Measurements from ENCODE around the gene GSTT2B. TPM values are rescaled to one million over a fixed set of nuclear protein-coding genes. Genes with fewer than 3 reads are reported as not detected.
"Not testable (repeated sequence)": the region's sequence is repeated elsewhere in the genome, so short reads cannot be mapped to it uniquely, and the experiment has no call there.

GSTT2B gene
- total RNA-seq, 2 donors from 2014 or later = 3.7 to 4.4 TPM

- not testable (repeated sequence) for H3K36me3 Mint-ChIP-seq (ENCODE audit: low read depth); H3K4me3 Mint-ChIP-seq; H3K9me3 ChIP-seq (ENCODE audit: control insufficient read depth, low read length); H3K27me3 Mint-ChIP-seq (ENCODE audit: insufficient read depth); H3K27me3 ChIP-seq (ENCODE audit: control insufficient read depth, insufficient read depth, low read length, poor library complexity, severe bottlenecking); H3K4me1 Mint-ChIP-seq; H3K27ac ChIP-seq (ENCODE audit: low read depth, low read length); H3K36me3 ChIP-seq (ENCODE audit: control insufficient read depth, insufficient read depth, low read length); H3K9ac ChIP-seq (ENCODE audit: extremely low read depth, low read length, poor library complexity, severe bottlenecking); H3K4me1 ChIP-seq (ENCODE audit: control insufficient read depth, insufficient read depth, low read length); H3K27ac Mint-ChIP-seq; H3K4me3 ChIP-seq (ENCODE audit: low read length); H3K9me3 Mint-ChIP-seq
- 92 to 100% methylated on average over 1 to 2 of the region's 2 CpGs for WGBS, 2 experiments (ENCODE audit: insufficient coverage in 1 of 2, insufficient read length in 1 of 2)
- DNase-seq = peak; percentile 82
These were observed 9.6 kb downstream of the GSTT2B start for GRCh38 chr22:23951383-23951782.

GRCh38 chr22:23949764-23950163, 11.2 kb downstream of the GSTT2B start:
- H3K27ac ChIP-seq (ENCODE audit: low read depth, low read length); H3K9ac ChIP-seq (ENCODE audit: extremely low read depth, low read length, poor library complexity, severe bottlenecking); H3K4me3 ChIP-seq (ENCODE audit: low read length); H3K36me3 Mint-ChIP-seq (ENCODE audit: low read depth); DNase-seq; H3K27ac Mint-ChIP-seq; H3K4me1 ChIP-seq (ENCODE audit: control insufficient read depth, insufficient read depth, low read length); H3K4me3 Mint-ChIP-seq; H3K4me1 Mint-ChIP-seq; H3K9me3 Mint-ChIP-seq; H3K27me3 ChIP-seq (ENCODE audit: control insufficient read depth, insufficient read depth, low read length, poor library complexity, severe bottlenecking); H3K27me3 Mint-ChIP-seq (ENCODE audit: insufficient read depth); H3K36me3 ChIP-seq (ENCODE audit: control insufficient read depth, insufficient read depth, low read length); H3K9me3 ChIP-seq (ENCODE audit: control insufficient read depth, low read length): not testable (repeated sequence)
- WGBS, 2 experiments (ENCODE audit: insufficient coverage in 1 of 2, insufficient read length in 1 of 2) = 89% methylated on average over 12 of the region's 18 CpGs; no CpG with 5 or more reads in 1 of the 2 experiments

GRCh38 chr22:23947391-23947790, 13.6 kb downstream of the GSTT2B start:
- not testable (repeated sequence) for H3K36me3 ChIP-seq (ENCODE audit: control insufficient read depth, insufficient read depth, low read length); H3K27ac ChIP-seq (ENCODE audit: low read depth, low read length); H3K27me3 Mint-ChIP-seq (ENCODE audit: insufficient read depth); H3K9me3 ChIP-seq (ENCODE audit: control insufficient read depth, low read length); H3K27ac Mint-ChIP-seq; DNase-seq; H3K4me1 ChIP-seq (ENCODE audit: control insufficient read depth, insufficient read depth, low read length); H3K4me3 Mint-ChIP-seq; H3K4me1 Mint-ChIP-seq; H3K27me3 ChIP-seq (ENCODE audit: control insufficient read depth, insufficient read depth, low read length, poor library complexity, severe bottlenecking); H3K9ac ChIP-seq (ENCODE audit: extremely low read depth, low read length, poor library complexity, severe bottlenecking); H3K9me3 Mint-ChIP-seq; H3K36me3 Mint-ChIP-seq (ENCODE audit: low read depth); H3K4me3 ChIP-seq (ENCODE audit: low read length)
- 56 to 63% methylated on average over 1 of the region's 3 CpGs for WGBS, 2 experiments (ENCODE audit: insufficient coverage in 1 of 2, insufficient read length in 1 of 2)

GRCh38 chr22:23940166-23940565, 20.8 kb downstream of the GSTT2B start:
- H3K4me3 Mint-ChIP-seq; H3K27ac Mint-ChIP-seq; H3K36me3 ChIP-seq (ENCODE audit: control insufficient read depth, insufficient read depth, low read length); H3K9ac ChIP-seq (ENCODE audit: extremely low read depth, low read length, poor library complexity, severe bottlenecking); H3K9me3 ChIP-seq (ENCODE audit: control insufficient read depth, low read length); H3K36me3 Mint-ChIP-seq (ENCODE audit: low read depth); H3K27me3 Mint-ChIP-seq (ENCODE audit: insufficient read depth); H3K4me3 ChIP-seq (ENCODE audit: low read length); H3K4me1 Mint-ChIP-seq; H3K9me3 Mint-ChIP-seq; DNase-seq; H3K4me1 ChIP-seq (ENCODE audit: control insufficient read depth, insufficient read depth, low read length); H3K27ac ChIP-seq (ENCODE audit: low read depth, low read length); H3K27me3 ChIP-seq (ENCODE audit: control insufficient read depth, insufficient read depth, low read length, poor library complexity, severe bottlenecking): not testable (repeated sequence)
- no CpG with 5 or more reads among the region's 14 CpGs for WGBS, 2 experiments (ENCODE audit: insufficient coverage in 1 of 2, insufficient read length in 1 of 2)

GRCh38 chr22:23939017-23939357, 22.0 kb downstream of the GSTT2B start:
- no peaks in the 10 kb centered on the region for H3K9me3 Mint-ChIP-seq
- no peaks in the 10 kb centered on the region for H3K36me3 ChIP-seq (ENCODE audit: control insufficient read depth, insufficient read depth, low read length)
- no peak overlapping the region for H3K4me3 Mint-ChIP-seq
- no peak overlapping the region for H3K27ac Mint-ChIP-seq
- H3K4me1 Mint-ChIP-seq = no peaks in the 10 kb centered on the region
- no peak overlapping the region for H3K27ac ChIP-seq (ENCODE audit: low read depth, low read length)
- no peaks in the 10 kb centered on the region for H3K36me3 Mint-ChIP-seq (ENCODE audit: low read depth)
- no peaks in the 10 kb centered on the region for H3K27me3 ChIP-seq (ENCODE audit: control insufficient read depth, insufficient read depth, low read length, poor library complexity, severe bottlenecking)
- H3K4me3 ChIP-seq (ENCODE audit: low read length) = no peak overlapping the region
- no peak for TF ChIP-seq CTCF (conservative IDR thresholded peaks at IDR 0.05)
- no peaks in the 10 kb centered on the region for H3K4me1 ChIP-seq (ENCODE audit: control insufficient read depth, insufficient read depth, low read length)
- H3K27me3 Mint-ChIP-seq (ENCODE audit: insufficient read depth) = no peaks in the 10 kb centered on the region
- H3K9ac ChIP-seq (ENCODE audit: extremely low read depth, low read length, poor library complexity, severe bottlenecking) = no peak overlapping the region
- no peak for DNase-seq
- H3K9me3 ChIP-seq (ENCODE audit: control insufficient read depth, low read length) = no peaks in the 10 kb centered on the region
- WGBS, 2 experiments (ENCODE audit: insufficient coverage in 1 of 2, insufficient read length in 1 of 2) = 82 to 89% methylated on average over 3 of the region's 3 CpGs

Data from endodermal cell (in vitro differentiated cells).